ENCODE measurements around the gene CAPN9.
"Not testable (repeated sequence)": the region's sequence is repeated elsewhere in the genome, so short reads cannot be mapped to it uniquely, and the experiment has no call there.

Gene CAPN9

GRCh38 chr1:230747127-230747730 lies at the start of gene CAPN9:
TSS of gene CAPN9 (plus strand) at chr1:230747388. CDS start at chr1:230747497, 109 bp downstream.
- no peak for DNase-seq (ENCODE audit: low read depth)

GRCh38 chr1:230698130-230698529 lies 49.1 kb upstream of the CAPN9 start:
- DNase-seq (ENCODE audit: low read depth), result no peak

- DNase-seq (ENCODE audit: low read depth), result not testable (repeated sequence)
Measured at GRCh38 chr1:230698964-230699363, 48.2 kb upstream of the CAPN9 start.

- DNase-seq (ENCODE audit: low read depth), result no peak
Measured at GRCh38 chr1:230699716-230700115, 47.5 kb upstream of the CAPN9 start.

GRCh38 chr1:230700132-230700531 lies 47.1 kb upstream of the CAPN9 start:
- no peak for DNase-seq (ENCODE audit: low read depth)

GRCh38 chr1:230701434-230701833 lies 45.8 kb upstream of the CAPN9 start:
- no peak for DNase-seq (ENCODE audit: low read depth)

GRCh38 chr1:230701895-230702768 lies 45.1 kb upstream of the CAPN9 start:
- no peak for DNase-seq (ENCODE audit: low read depth)

GRCh38 chr1:230702934-230703678 lies 44.1 kb upstream of the CAPN9 start:
- DNase-seq (ENCODE audit: low read depth), result no peak

GRCh38 chr1:230703679-230704385 lies 43.4 kb upstream of the CAPN9 start:
- DNase-seq (ENCODE audit: low read depth), result no peak

GRCh38 chr1:230704830-230705229 lies 42.4 kb upstream of the CAPN9 start:
- DNase-seq (ENCODE audit: low read depth), result no peak

- DNase-seq (ENCODE audit: low read depth), result no peak
Measured at GRCh38 chr1:230705289-230706019, 41.7 kb upstream of the CAPN9 start.

- DNase-seq (ENCODE audit: low read depth), result no peak
Measured at GRCh38 chr1:230706020-230706699, 41.0 kb upstream of the CAPN9 start.

- no peak for DNase-seq (ENCODE audit: low read depth)
Measured at GRCh38 chr1:230706887-230707731, 40.1 kb upstream of the CAPN9 start.

- DNase-seq (ENCODE audit: low read depth), result no peak
Measured at GRCh38 chr1:230707732-230708630, 39.2 kb upstream of the CAPN9 start.

- DNase-seq (ENCODE audit: low read depth), result no peak
Measured at GRCh38 chr1:230708631-230709580, 38.3 kb upstream of the CAPN9 start.

- DNase-seq (ENCODE audit: low read depth), result no peak
Measured at GRCh38 chr1:230709619-230710542, 37.3 kb upstream of the CAPN9 start.

GRCh38 chr1:230710543-230710904 lies 36.7 kb upstream of the CAPN9 start:
- no peak for DNase-seq (ENCODE audit: low read depth)
